ENCODE results near the gene DGLUCY. TPM values are rescaled to one million over a fixed set of nuclear protein-coding genes. Genes with fewer than 3 reads are reported as not detected.

Gene DGLUCY
- polyA plus RNA-seq, 3 donors: 54.9 to 88.4 (median 66.0) TPM

DNA sequence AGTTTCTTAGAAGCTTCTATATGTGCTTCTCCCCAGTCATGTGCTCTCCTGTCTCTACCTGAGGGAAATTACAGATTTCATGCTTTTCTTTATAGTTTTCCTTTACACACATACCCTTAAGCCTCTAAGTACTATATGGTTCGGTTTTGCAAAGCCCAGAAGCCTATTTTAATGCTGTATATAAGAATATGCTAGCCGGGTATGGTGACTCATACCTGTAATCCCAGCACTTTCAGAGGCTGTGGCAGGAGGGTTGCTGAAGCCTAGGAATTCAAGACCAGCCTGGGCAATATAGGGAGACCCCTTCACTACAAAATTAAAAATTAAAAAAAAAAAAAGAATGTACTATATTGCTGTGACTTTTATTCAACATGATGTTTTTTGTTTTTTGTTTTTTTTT is 15.4 kb downstream of the DGLUCY start:
- Histone ChIP-seq H3K9me3 (replicated peaks in 1 of 2; ENCODE audit: control insufficient read depth in 1 of 2, insufficient read depth in 1 of 2, low read length in 2 of 2) (no peaks in the 10 kb centered on the region), H3K79me2 (ENCODE audit: insufficient read depth, low read length) (peaks cover 60% of the 10 kb centered on the region), H3K27ac (ENCODE audit: low read depth in 1 of 2, low read length in 2 of 2) (no peak overlapping the region), H4K20me1 (ENCODE audit: insufficient read depth, low read length) (peaks cover 70% of the 10 kb centered on the region), H3K4me2 (replicated peaks; ENCODE audit: extremely low read depth, low read length, poor library complexity, severe bottlenecking) (no peak overlapping the region), H3K4me3 (replicated peaks in 1 of 3; ENCODE audit: low read depth in 2 of 3, low read length in 3 of 3) (no peak overlapping the region), H2AFZ (ENCODE audit: insufficient read depth, low read depth, low read length, poor library complexity, severe bottlenecking) (no peak overlapping the region), H3K4me1 (ENCODE audit: control insufficient read depth in 1 of 2, insufficient read depth in 2 of 2, low read length in 2 of 2) (peaks cover 24 to 29% of the 10 kb centered on the region in 2 donors), H3K36me3 (replicated peaks in 1 of 2; ENCODE audit: control insufficient read depth in 1 of 2, insufficient read depth in 2 of 2, low read length in 2 of 2) (peaks cover 19 to 67% of the 10 kb centered on the region in 2 donors), H3K27me3 (ENCODE audit: control insufficient read depth in 2 of 2, insufficient read depth in 2 of 2, low read length in 2 of 2) (no peaks in the 10 kb centered on the region), H3K9ac (ENCODE audit: insufficient read depth, low read length, poor library complexity, severe bottlenecking) (no peak overlapping the region)
- peaks cover 39% of the 10 kb centered on the region for H3K4me1 Mint-ChIP-seq
- intact Hi-C loops (cut with micrococcal nuclease): no loop called here
- H3K27me3 Mint-ChIP-seq (ENCODE audit: low read depth in 3 of 3): peaks cover 0 to 2% (median 0%) of the 10 kb centered on the region in 3 donors
- no peak for DNase-seq
- H3K4me3 Mint-ChIP-seq: no peak overlapping the region
- peaks cover 0 to 3% (median 0%) of the 10 kb centered on the region in 7 donors for H3K9me3 Mint-ChIP-seq
- H3K27ac Mint-ChIP-seq: no peak overlapping the region
- peaks cover 48 to 65% of the 10 kb centered on the region in 2 donors for H3K36me3 Mint-ChIP-seq
- WGBS (ENCODE audit: insufficient coverage): no CpG with 5 or more reads among the region's 2 CpGs
- TF ChIP-seq, protein P1, sequence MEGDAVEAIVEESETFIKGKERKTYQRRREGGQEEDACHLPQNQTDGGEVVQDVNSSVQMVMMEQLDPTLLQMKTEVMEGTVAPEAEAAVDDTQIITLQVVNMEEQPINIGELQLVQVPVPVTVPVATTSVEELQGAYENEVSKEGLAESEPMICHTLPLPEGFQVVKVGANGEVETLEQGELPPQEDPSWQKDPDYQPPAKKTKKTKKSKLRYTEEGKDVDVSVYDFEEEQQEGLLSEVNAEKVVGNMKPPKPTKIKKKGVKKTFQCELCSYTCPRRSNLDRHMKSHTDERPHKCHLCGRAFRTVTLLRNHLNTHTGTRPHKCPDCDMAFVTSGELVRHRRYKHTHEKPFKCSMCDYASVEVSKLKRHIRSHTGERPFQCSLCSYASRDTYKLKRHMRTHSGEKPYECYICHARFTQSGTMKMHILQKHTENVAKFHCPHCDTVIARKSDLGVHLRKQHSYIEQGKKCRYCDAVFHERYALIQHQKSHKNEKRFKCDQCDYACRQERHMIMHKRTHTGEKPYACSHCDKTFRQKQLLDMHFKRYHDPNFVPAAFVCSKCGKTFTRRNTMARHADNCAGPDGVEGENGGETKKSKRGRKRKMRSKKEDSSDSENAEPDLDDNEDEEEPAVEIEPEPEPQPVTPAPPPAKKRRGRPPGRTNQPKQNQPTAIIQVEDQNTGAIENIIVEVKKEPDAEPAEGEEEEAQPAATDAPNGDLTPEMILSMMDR (IDR thresholded peaks at IDR 0.05): no peak

DNA sequence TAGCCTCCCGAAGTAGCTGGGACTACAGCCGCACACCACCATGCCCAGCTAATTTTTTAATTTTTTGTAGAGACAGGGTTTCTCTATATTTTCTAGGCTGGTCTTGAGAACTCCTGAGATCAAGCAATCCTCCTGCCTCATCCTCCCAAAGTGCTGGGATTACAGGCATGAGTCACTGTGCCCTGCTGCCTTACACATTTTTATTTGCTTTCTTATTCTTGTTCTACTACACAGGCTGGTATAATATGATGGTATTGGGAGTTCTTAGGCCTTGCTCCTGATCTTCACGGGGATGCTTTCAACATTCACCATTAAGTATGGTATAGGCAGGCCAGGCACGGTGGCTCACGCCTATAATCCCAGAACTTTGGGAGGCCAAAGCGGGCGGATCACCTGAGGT is 21.2 kb downstream of the DGLUCY start:
- Histone ChIP-seq H3K79me2 (ENCODE audit: insufficient read depth, low read length) (peaks cover 41% of the 10 kb centered on the region), H3K4me1 (ENCODE audit: control insufficient read depth in 1 of 2, insufficient read depth in 2 of 2, low read length in 2 of 2) (no peaks in the 10 kb centered on the region), H3K27ac (ENCODE audit: low read depth in 1 of 2, low read length in 2 of 2) (peak overlapping the region in 1 of 2 donors; percentile 20), H2AFZ (ENCODE audit: insufficient read depth, low read depth, low read length, poor library complexity, severe bottlenecking) (no peak overlapping the region), H4K20me1 (ENCODE audit: insufficient read depth, low read length) (peaks cover 48% of the 10 kb centered on the region), H3K9ac (ENCODE audit: insufficient read depth, low read length, poor library complexity, severe bottlenecking) (no peak overlapping the region), H3K27me3 (ENCODE audit: control insufficient read depth in 2 of 2, insufficient read depth in 2 of 2, low read length in 2 of 2) (no peaks in the 10 kb centered on the region), H3K4me2 (replicated peaks; ENCODE audit: extremely low read depth, low read length, poor library complexity, severe bottlenecking) (no peak overlapping the region), H3K9me3 (replicated peaks in 1 of 2; ENCODE audit: control insufficient read depth in 1 of 2, insufficient read depth in 1 of 2, low read length in 2 of 2) (no peaks in the 10 kb centered on the region), H3K4me3 (replicated peaks in 1 of 3; ENCODE audit: low read depth in 2 of 3, low read length in 3 of 3) (no peak overlapping the region), H3K36me3 (replicated peaks in 1 of 2; ENCODE audit: control insufficient read depth in 1 of 2, insufficient read depth in 2 of 2, low read length in 2 of 2) (peaks cover 29 to 76% of the 10 kb centered on the region in 2 donors)
- Mint-ChIP-seq H3K36me3 (peaks cover 47 to 75% of the 10 kb centered on the region in 2 donors), H3K27ac (peak overlapping the region in 3 of 7 donors; percentile 15 to 56 (median 52)), H3K4me3 (no peak overlapping the region), H3K4me1 (peaks cover 3% of the 10 kb centered on the region), H3K9me3 (no peaks in the 10 kb centered on the region), H3K27me3 (ENCODE audit: low read depth in 3 of 3) (no peaks in the 10 kb centered on the region)
- DNase-seq: no peak
- TF ChIP-seq, protein P1 (IDR thresholded peaks at IDR 0.05): no peak
- WGBS (ENCODE audit: insufficient coverage): 100% methylated on average over 1 of the region's 7 CpGs
- intact Hi-C loops (cut with micrococcal nuclease): no loop called here
